Measurements from ENCODE around the gene B2M.

Gene B2M

DNA sequence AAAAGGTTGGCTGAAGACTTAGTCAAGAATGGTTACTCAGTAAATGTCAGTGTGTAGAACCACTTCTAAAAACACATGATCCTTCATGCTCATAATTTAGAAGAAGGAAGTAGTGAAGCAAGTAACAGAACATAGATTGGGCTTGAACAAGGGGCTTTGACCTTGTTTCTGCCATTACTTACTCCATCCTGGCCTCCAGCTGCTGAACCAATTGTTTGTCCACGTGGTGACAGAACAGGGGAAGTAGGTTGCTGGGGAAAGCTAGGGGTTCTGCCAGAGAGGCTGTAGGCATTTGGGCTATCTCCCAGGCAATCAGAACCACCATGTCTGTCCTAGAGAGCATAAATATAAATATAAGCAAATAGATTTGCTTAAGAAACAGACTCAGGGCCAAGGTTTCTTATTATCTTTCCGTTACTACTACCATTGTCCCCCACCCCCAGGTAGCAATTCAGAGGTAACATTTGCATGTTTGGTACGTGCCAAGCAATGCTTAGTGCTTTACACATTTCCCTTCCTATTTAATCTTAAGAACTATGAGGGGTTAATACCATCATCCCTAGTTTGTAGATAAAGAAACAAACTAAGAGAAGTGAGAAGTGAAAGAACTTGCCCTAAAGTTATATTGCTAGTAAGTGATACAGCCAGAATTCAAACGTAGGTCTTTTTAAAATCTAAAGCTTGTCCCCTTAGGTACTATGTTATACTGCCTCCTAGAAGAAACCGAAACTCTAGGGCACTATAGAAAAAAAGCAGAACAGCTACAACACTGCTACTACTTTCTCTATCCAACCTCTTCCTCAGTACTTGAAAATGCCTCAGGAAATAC lies 44.9 kb upstream of the B2M start:
- TF ChIP-seq ZBTB7A (IDR thresholded peaks at IDR 0.05; ENCODE audit: low read depth), result no peak
- TF ChIP-seq, protein P1, sequence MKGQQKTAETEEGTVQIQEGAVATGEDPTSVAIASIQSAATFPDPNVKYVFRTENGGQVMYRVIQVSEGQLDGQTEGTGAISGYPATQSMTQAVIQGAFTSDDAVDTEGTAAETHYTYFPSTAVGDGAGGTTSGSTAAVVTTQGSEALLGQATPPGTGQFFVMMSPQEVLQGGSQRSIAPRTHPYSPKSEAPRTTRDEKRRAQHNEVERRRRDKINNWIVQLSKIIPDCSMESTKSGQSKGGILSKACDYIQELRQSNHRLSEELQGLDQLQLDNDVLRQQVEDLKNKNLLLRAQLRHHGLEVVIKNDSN (IDR thresholded peaks at IDR 0.05), result no peak
- TF ChIP-seq, protein P2, sequence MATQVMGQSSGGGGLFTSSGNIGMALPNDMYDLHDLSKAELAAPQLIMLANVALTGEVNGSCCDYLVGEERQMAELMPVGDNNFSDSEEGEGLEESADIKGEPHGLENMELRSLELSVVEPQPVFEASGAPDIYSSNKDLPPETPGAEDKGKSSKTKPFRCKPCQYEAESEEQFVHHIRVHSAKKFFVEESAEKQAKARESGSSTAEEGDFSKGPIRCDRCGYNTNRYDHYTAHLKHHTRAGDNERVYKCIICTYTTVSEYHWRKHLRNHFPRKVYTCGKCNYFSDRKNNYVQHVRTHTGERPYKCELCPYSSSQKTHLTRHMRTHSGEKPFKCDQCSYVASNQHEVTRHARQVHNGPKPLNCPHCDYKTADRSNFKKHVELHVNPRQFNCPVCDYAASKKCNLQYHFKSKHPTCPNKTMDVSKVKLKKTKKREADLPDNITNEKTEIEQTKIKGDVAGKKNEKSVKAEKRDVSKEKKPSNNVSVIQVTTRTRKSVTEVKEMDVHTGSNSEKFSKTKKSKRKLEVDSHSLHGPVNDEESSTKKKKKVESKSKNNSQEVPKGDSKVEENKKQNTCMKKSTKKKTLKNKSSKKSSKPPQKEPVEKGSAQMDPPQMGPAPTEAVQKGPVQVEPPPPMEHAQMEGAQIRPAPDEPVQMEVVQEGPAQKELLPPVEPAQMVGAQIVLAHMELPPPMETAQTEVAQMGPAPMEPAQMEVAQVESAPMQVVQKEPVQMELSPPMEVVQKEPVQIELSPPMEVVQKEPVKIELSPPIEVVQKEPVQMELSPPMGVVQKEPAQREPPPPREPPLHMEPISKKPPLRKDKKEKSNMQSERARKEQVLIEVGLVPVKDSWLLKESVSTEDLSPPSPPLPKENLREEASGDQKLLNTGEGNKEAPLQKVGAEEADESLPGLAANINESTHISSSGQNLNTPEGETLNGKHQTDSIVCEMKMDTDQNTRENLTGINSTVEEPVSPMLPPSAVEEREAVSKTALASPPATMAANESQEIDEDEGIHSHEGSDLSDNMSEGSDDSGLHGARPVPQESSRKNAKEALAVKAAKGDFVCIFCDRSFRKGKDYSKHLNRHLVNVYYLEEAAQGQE (IDR thresholded peaks at IDR 0.05; ENCODE audit: low read depth), result no peak
- no peak for TF ChIP-seq CEBPB (IDR thresholded peaks at IDR 0.05)
- TF ChIP-seq, protein P3, sequence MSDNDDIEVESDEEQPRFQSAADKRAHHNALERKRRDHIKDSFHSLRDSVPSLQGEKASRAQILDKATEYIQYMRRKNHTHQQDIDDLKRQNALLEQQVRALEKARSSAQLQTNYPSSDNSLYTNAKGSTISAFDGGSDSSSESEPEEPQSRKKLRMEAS (IDR thresholded peaks at IDR 0.05), result no peak
- no peak for TF ChIP-seq NFIC (IDR thresholded peaks at IDR 0.05)
- TF ChIP-seq YY1 (IDR thresholded peaks at IDR 0.05; ENCODE audit: low read depth), result no peak
- TF ChIP-seq EP300 (IDR thresholded peaks at IDR 0.05; ENCODE audit: borderline replicate concordance), result no peak
- TF ChIP-seq CREB1 (IDR thresholded peaks at IDR 0.05; ENCODE audit: low read depth), result no peak
- TF ChIP-seq RAD21 (IDR thresholded peaks at IDR 0.05; ENCODE audit: low read depth), result no peak
- TF ChIP-seq FOXM1 (IDR thresholded peaks at IDR 0.05; ENCODE audit: borderline replicate concordance, low read depth), result no peak
- TF ChIP-seq EGR1 (IDR thresholded peaks at IDR 0.05), result no peak
- TF ChIP-seq TCF12 (IDR thresholded peaks at IDR 0.05; ENCODE audit: low read depth), result no peak
- TF ChIP-seq TEAD4 (IDR thresholded peaks at IDR 0.05), result no peak
- no peak for TF ChIP-seq TAF1 (IDR thresholded peaks at IDR 0.05; ENCODE audit: low read depth)

DNA sequence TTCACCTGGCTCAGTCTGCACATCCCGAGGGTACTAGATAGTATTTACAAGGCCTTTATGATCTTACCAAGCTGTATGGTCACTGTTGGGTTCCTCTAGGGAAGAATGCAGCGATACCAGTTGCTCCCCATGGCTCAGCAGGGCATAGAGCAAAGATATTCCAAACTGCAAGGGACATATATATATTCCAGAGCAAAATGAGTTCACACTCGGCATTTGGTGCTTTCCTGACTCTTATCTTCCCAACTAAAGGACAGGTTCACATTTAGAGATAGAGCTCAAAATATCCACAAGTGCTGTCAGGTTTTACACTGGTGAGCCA lies 44.3 kb upstream of the B2M start:
- no peak for TF ChIP-seq RAD21 (IDR thresholded peaks at IDR 0.05; ENCODE audit: low read depth)
- no peak for TF ChIP-seq ZBTB7A (IDR thresholded peaks at IDR 0.05; ENCODE audit: low read depth)
- TF ChIP-seq, protein P3 (IDR thresholded peaks at IDR 0.05), result no peak
- TF ChIP-seq TEAD4 (IDR thresholded peaks at IDR 0.05), result no peak
- TF ChIP-seq, protein P2 (IDR thresholded peaks at IDR 0.05; ENCODE audit: low read depth), result no peak
- TF ChIP-seq CEBPB (IDR thresholded peaks at IDR 0.05), result no peak
- no peak for TF ChIP-seq CREB1 (IDR thresholded peaks at IDR 0.05; ENCODE audit: low read depth)
- TF ChIP-seq EP300 (IDR thresholded peaks at IDR 0.05; ENCODE audit: borderline replicate concordance), result no peak
- no peak for TF ChIP-seq TAF1 (IDR thresholded peaks at IDR 0.05; ENCODE audit: low read depth)
- no peak for TF ChIP-seq EGR1 (IDR thresholded peaks at IDR 0.05)
- no peak for TF ChIP-seq FOXM1 (IDR thresholded peaks at IDR 0.05; ENCODE audit: borderline replicate concordance, low read depth)
- TF ChIP-seq, protein P1 (IDR thresholded peaks at IDR 0.05), result no peak
- TF ChIP-seq NFIC (IDR thresholded peaks at IDR 0.05), result no peak
- TF ChIP-seq TCF12 (IDR thresholded peaks at IDR 0.05; ENCODE audit: low read depth), result no peak
- no peak for TF ChIP-seq YY1 (IDR thresholded peaks at IDR 0.05; ENCODE audit: low read depth)

DNA sequence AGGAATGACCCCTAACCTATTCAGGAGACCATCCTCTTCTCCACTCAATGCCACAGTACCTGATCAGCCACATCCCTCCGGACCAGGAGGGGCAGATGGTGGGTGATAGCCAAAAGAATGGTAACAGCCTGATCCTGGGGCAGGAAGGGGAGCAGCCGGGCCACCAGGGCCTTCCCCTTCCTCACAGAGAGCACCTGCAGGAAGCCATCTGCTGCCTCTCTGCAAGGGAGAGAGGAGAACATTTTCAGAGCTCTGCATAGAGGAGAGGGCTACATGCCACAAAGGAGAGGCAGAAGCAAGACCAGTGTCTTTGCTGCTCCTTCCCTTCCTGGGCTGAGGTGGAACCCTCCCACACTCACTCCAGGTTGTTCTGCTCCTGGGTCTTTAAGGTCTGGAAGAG lies 42.4 kb upstream of the B2M start:
- TF ChIP-seq, protein P1 (IDR thresholded peaks at IDR 0.05), result no peak
- no peak for TF ChIP-seq ZBTB7A (IDR thresholded peaks at IDR 0.05; ENCODE audit: low read depth)
- no peak for TF ChIP-seq NFIC (IDR thresholded peaks at IDR 0.05)
- TF ChIP-seq FOXM1 (IDR thresholded peaks at IDR 0.05; ENCODE audit: borderline replicate concordance, low read depth), result no peak
- TF ChIP-seq, protein P2 (IDR thresholded peaks at IDR 0.05; ENCODE audit: low read depth), result no peak
- no peak for TF ChIP-seq EGR1 (IDR thresholded peaks at IDR 0.05)
- no peak for TF ChIP-seq RAD21 (IDR thresholded peaks at IDR 0.05; ENCODE audit: low read depth)
- no peak for TF ChIP-seq EP300 (IDR thresholded peaks at IDR 0.05; ENCODE audit: borderline replicate concordance)

Data from Ishikawa (cell line).